ENCODE results near the gene STYXL2. TPM values are rescaled to one million over a fixed set of nuclear protein-coding genes. Genes with fewer than 3 reads are reported as not detected.

STYXL2 gene
- total RNA-seq, 1 experiment from 2014 or later, result not detected

- Histone ChIP-seq H3K4me3 (ENCODE audit: low read depth in 2 of 2, low read length in 2 of 2) (no peak within 1 kb of the TSS), H3K9me3 (ENCODE audit: control insufficient read depth, insufficient read depth, low read depth, low read length) (no peaks in the 10 kb centered on the region), H3K27ac (ENCODE audit: low read length) (no peak within 1 kb of the TSS), H3K27me3 (ENCODE audit: control insufficient read depth, insufficient read depth, low read length) (no peaks in the 10 kb centered on the region), H3K4me1 (ENCODE audit: control insufficient read depth, insufficient read depth, low read length) (no peaks in the 10 kb centered on the region), H3K36me3 (ENCODE audit: control insufficient read depth, insufficient read depth, low read length) (no peaks in the 10 kb centered on the region)
- TF ChIP-seq TCF7L2 (IDR thresholded peaks at IDR 0.05; ENCODE audit: low read depth, low read length), result no peak
- no peak for TF ChIP-seq POLR2AphosphoS5 (IDR thresholded peaks at IDR 0.05; ENCODE audit: low read depth, low read length)
- no peak for TF ChIP-seq SIN3A (IDR thresholded peaks at IDR 0.05; ENCODE audit: borderline replicate concordance, insufficient read depth, low read depth, low read length)
- no peak for TF ChIP-seq CTCF (IDR thresholded peaks at IDR 0.05)
- TF ChIP-seq REST (IDR thresholded peaks at IDR 0.05; ENCODE audit: insufficient read depth in 1 of 2, low read depth in 2 of 2, low read length in 1 of 2), result no peak
- BruUV-seq (replicated peaks), result no TSS peak
- intact Hi-C loops (cut with micrococcal nuclease; ENCODE audit: unreplicated experiment) (no loop called here), in situ Hi-C loops (cut with HindIII; ENCODE audit: low pct_unique_long_range_greater_than_20kb, low sequenced_read_pairs) (no loop called here)
- DNase-seq (ENCODE audit: low read depth, low spot score) (no peak), ATAC-seq (no peak)
- ChIA-PET CTCF (no interaction called here), POLR2A (no interaction called here)
Observed at GRCh38 chr1:167090314-167090942, 3.4 kb upstream of the STYXL2 start, which contains the start of gene GPA33. GPA33 (minus strand) TSS chr1:167090377; CDS start chr1:167090287, 90 bp downstream.

GRCh38 chr1:167092653-167093052 is 1.2 kb upstream of the STYXL2 start:
- CTCF ChIA-PET, result interaction anchor here (1.1 kb wide), 1 partner anchor 34 kb away, joined by 4 read pairs; no protein-coding TSS in a partner anchor
- TF ChIP-seq SIN3A (IDR thresholded peaks at IDR 0.05; ENCODE audit: borderline replicate concordance, insufficient read depth, low read depth, low read length) (no peak), CTCF (IDR thresholded peaks at IDR 0.05) (no peak), REST (IDR thresholded peaks at IDR 0.05; ENCODE audit: insufficient read depth in 1 of 2, low read depth in 2 of 2, low read length in 1 of 2) (no peak), TCF7L2 (IDR thresholded peaks at IDR 0.05; ENCODE audit: low read depth, low read length) (no peak), POLR2AphosphoS5 (IDR thresholded peaks at IDR 0.05; ENCODE audit: low read depth, low read length) (no peak)
- H3K27me3 ChIP-seq (ENCODE audit: control insufficient read depth, insufficient read depth, low read length), result no peaks in the 10 kb centered on the region
- intact Hi-C loops (cut with micrococcal nuclease; ENCODE audit: unreplicated experiment) (no loop called here), in situ Hi-C loops (cut with HindIII; ENCODE audit: low pct_unique_long_range_greater_than_20kb, low sequenced_read_pairs) (no loop called here)
- ATAC-seq (no peak), DNase-seq (ENCODE audit: low read depth, low spot score) (no peak)
- POLR2A ChIA-PET, result no interaction called here
- no peaks in the 10 kb centered on the region for H3K9me3 ChIP-seq (ENCODE audit: control insufficient read depth, insufficient read depth, low read depth, low read length)
- no peak overlapping the region for H3K27ac ChIP-seq (ENCODE audit: low read length)
- no peaks in the 10 kb centered on the region for H3K4me1 ChIP-seq (ENCODE audit: control insufficient read depth, insufficient read depth, low read length)
- no TSS peak for BruUV-seq (replicated peaks)
- no peak overlapping the region for H3K4me3 ChIP-seq (ENCODE audit: low read depth in 2 of 2, low read length in 2 of 2)
- H3K36me3 ChIP-seq (ENCODE audit: control insufficient read depth, insufficient read depth, low read length), result no peaks in the 10 kb centered on the region

Measured in Panc1 (cell line).